ENCODE measurements around the gene TICAM1.
"Not testable (repeated sequence)": the region's sequence is repeated elsewhere in the genome, so short reads cannot be mapped to it uniquely, and the experiment has no call there.

TICAM1 gene

GRCh38 chr19:4847190-4847973 lies 15.9 kb upstream of the TICAM1 start:
- ChIA-PET POLR2A (interaction anchor here (0.7 to 2.8 kb wide), 2 partner anchors 20 to 485 kb away, joined by 3 to 18 read pairs; partner anchors contain the start of gene PLIN3), CTCF (interaction anchor here (13.2 to 18.9 kb wide), 2 partner anchors 22 to 39 kb away, joined by 122 to 336 read pairs; partner anchors contain the start of gene PLIN3)
- no peak overlapping the region for H3K4me3 ChIP-seq (ENCODE audit: low read depth, low read length)
- DNase-seq (ENCODE audit: low read depth, low spot score) = no peak
- TF ChIP-seq CTCF (IDR thresholded peaks at IDR 0.05; ENCODE audit: insufficient read depth, low read length, missing control alignments) = no peak

- DNase-seq (ENCODE audit: low read depth, low spot score); H3K4me3 ChIP-seq (ENCODE audit: low read depth, low read length): not testable (repeated sequence)
- ChIA-PET CTCF (interaction anchor here (1.2 to 18.9 kb wide), 5 partner anchors 14 to 185 kb away, joined by 3 to 336 read pairs (median 6); partner anchors contain the start of genes PLIN3 and TICAM1), POLR2A (interaction anchor here (0.8 to 2.8 kb wide), 2 partner anchors 21 to 66 kb away, joined by 4 to 18 read pairs; partner anchors contain the start of gene PLIN3)
These were observed 14.5 kb upstream of the TICAM1 start for GRCh38 chr19:4845975-4846374.

- CTCF ChIA-PET = interaction anchor here (0.9 to 18.9 kb wide), 7 partner anchors 11 to 192 kb away, joined by 3 to 336 read pairs (median 6); partner anchors contain the start of genes PLIN3 and TICAM1
- POLR2A ChIA-PET = interaction anchor here (1.7 to 2.8 kb wide), 2 partner anchors 23 to 32 kb away, joined by 4 to 18 read pairs; partner anchors contain the start of gene PLIN3
- no peak overlapping the region for H3K4me3 ChIP-seq (ENCODE audit: low read depth, low read length)
- no peak for DNase-seq (ENCODE audit: low read depth, low spot score)
- TF ChIP-seq CTCF (IDR thresholded peaks at IDR 0.05; ENCODE audit: insufficient read depth, low read length, missing control alignments) = no peak
These were observed 13.1 kb upstream of the TICAM1 start for GRCh38 chr19:4844348-4845179.

GRCh38 chr19:4843647-4843965 lies 12.1 kb upstream of the TICAM1 start:
- no peak for DNase-seq (ENCODE audit: low read depth, low spot score)
- TF ChIP-seq CTCF (IDR thresholded peaks at IDR 0.05; ENCODE audit: insufficient read depth, low read length, missing control alignments) = no peak
- POLR2A ChIA-PET = interaction anchor here (1.7 kb wide), 1 partner anchor 31 kb away, joined by 4 read pairs; no protein-coding TSS in a partner anchor
- H3K4me3 ChIP-seq (ENCODE audit: low read depth, low read length) = no peak overlapping the region
- CTCF ChIA-PET = interaction anchor here (1.3 to 18.9 kb wide), 4 partner anchors 12 to 35 kb away, joined by 3 to 336 read pairs (median 6); partner anchors contain the start of gene TICAM1

GRCh38 chr19:4839192-4839591 lies 7.7 kb upstream of the TICAM1 start:
- no peak for TF ChIP-seq CTCF (IDR thresholded peaks at IDR 0.05; ENCODE audit: insufficient read depth, low read length, missing control alignments)
- no peak for DNase-seq (ENCODE audit: low read depth, low spot score)
- ChIA-PET POLR2A (interaction anchor here (0.7 to 1.0 kb wide), 2 partner anchors 16 to 26 kb away, joined by 3 read pairs; no protein-coding TSS in a partner anchor), CTCF (interaction anchor here (1.0 to 2.0 kb wide), 2 partner anchors 30 to 190 kb away, joined by 3 to 6 read pairs; no protein-coding TSS in a partner anchor)
- H3K4me3 ChIP-seq (ENCODE audit: low read depth, low read length) = no peak overlapping the region

GRCh38 chr19:4832776-4833175 lies 1.3 kb upstream of the TICAM1 start:
- ChIA-PET POLR2A (no interaction called here), CTCF (interaction anchor here (3.8 kb wide), 1 partner anchor 23 kb away, joined by 23 read pairs; no protein-coding TSS in a partner anchor)
- no peak overlapping the region for H3K4me3 ChIP-seq (ENCODE audit: low read depth, low read length)
- no peak for DNase-seq (ENCODE audit: low read depth, low spot score)
- no peak for TF ChIP-seq CTCF (IDR thresholded peaks at IDR 0.05; ENCODE audit: insufficient read depth, low read length, missing control alignments)

GRCh38 chr19:4831979-4832340 lies 448 bp upstream of the TICAM1 start:
- POLR2A ChIA-PET; DNase-seq (ENCODE audit: low read depth, low spot score): not testable (repeated sequence)
- peak overlapping the region; percentile 76 for H3K4me3 ChIP-seq (ENCODE audit: low read depth, low read length)
- CTCF ChIA-PET = interaction anchor here (1.6 to 3.8 kb wide), 3 partner anchors 13 to 22 kb away, joined by 4 to 23 read pairs (median 6); no protein-coding TSS in a partner anchor
